ENCODE results near the gene PRDM16. TPM values are rescaled to one million over a fixed set of nuclear protein-coding genes. Genes with fewer than 3 reads are reported as not detected.

The PRDM16 gene
- total RNA-seq, 1 experiment from 2014 or later, result 6.1 TPM

DNA sequence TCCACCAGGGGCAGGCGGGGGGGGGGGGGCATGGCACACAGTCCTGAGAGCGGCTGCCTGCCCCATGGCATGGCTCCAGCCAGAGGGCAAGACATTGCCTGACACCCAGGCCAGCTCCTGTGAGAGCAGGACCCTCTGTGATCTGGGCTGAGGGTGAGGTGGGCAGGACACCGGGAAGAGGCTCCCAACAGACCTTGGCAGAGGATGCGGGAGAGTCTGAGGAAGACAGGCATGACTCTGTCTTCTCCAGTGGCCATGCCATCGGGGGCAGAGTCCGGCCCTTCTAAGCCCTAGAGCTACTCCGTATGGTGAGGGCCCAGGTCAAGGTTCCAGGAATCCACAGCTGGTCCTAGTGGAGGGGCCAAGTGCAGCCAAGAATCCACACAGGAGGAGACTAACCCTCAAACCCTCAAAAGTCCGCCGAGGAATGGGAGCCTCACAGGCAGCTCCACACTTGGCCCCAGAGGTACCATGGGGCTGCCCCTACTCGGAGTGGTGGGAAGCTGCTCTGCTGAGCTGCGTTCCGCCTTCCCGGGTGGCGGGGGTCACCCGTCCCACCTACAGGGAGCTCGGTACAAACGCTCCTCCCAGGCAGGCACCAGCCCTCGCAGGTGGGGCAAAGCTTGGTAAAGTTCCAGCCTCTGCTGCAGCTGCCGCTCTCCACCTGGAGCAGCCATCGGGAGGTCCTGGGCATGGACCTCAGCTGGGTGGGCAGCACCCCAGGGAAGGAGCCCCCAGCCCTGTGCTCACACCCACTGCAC, 41.2 kb upstream of the PRDM16 start:
- POLR2A ChIA-PET, result no interaction called here
- RAD21 ChIA-PET (ENCODE audit: low non-redundant PET in 1 of 2, low total read pairs in 2 of 2, uncharacterized antibody in 2 of 2, unreplicated experiment in 2 of 2), result no interaction called here
- Histone ChIP-seq H3K79me2 (ENCODE audit: insufficient read depth, low read length) (no peaks in the 10 kb centered on the region), H3K9me3 (ENCODE audit: control insufficient read depth in 1 of 2, insufficient read depth in 1 of 2, low read depth in 1 of 2, low read length in 2 of 2) (no peaks in the 10 kb centered on the region), H3K4me2 (ENCODE audit: low read length) (no peak overlapping the region), H2AFZ (ENCODE audit: low read depth, low read length, poor library complexity, severe bottlenecking) (no peak overlapping the region), H3K27me3 (ENCODE audit: insufficient read depth, low read length) (peaks cover 4% of the 10 kb centered on the region; the same call in 1 of the 2 replicates), H3K4me1 (ENCODE audit: control insufficient read depth in 1 of 2, insufficient read depth in 2 of 2, low read length in 2 of 2) (no peaks in the 10 kb centered on the region), H3K9me2 (ENCODE audit: insufficient read depth) (no peaks in the 10 kb centered on the region), H3K36me3 (ENCODE audit: control insufficient read depth in 1 of 2, insufficient read depth in 2 of 2, low read length in 2 of 2) (no peaks in the 10 kb centered on the region), H4K20me1 (ENCODE audit: insufficient read depth) (no peaks in the 10 kb centered on the region), H3K9ac (ENCODE audit: low read length) (no peak overlapping the region), H3K27ac (ENCODE audit: low read depth, low read length) (no peak overlapping the region), H3K4me3 (replicated peaks in 1 of 2; ENCODE audit: low read depth in 1 of 2, low read length in 2 of 2) (no peak overlapping the region)
- BruUV-seq (replicated peaks), result no TSS peak
- CTCF ChIA-PET, result no interaction called here
- no peak for ATAC-seq
- no peak for DNase-seq (ENCODE audit: low read depth, low spot score)
- intact Hi-C loops (cut with micrococcal nuclease), result no loop called here
- no peak for TF ChIP-seq EZH2 (IDR thresholded peaks at IDR 0.05)
- no peak for TF ChIP-seq SRF (IDR thresholded peaks at IDR 0.05; ENCODE audit: low read depth)
- no peak for TF ChIP-seq POLR2A (IDR thresholded peaks at IDR 0.05; ENCODE audit: borderline replicate concordance, extremely low read depth, insufficient read depth, insufficient read length)
- TF ChIP-seq POLR2AphosphoS5 (IDR thresholded peaks at IDR 0.05; ENCODE audit: low read depth, low read length), result no peak
- TF ChIP-seq EZH2phosphoT487 (IDR thresholded peaks at IDR 0.05; ENCODE audit: borderline replicate concordance), result no peak

DNA sequence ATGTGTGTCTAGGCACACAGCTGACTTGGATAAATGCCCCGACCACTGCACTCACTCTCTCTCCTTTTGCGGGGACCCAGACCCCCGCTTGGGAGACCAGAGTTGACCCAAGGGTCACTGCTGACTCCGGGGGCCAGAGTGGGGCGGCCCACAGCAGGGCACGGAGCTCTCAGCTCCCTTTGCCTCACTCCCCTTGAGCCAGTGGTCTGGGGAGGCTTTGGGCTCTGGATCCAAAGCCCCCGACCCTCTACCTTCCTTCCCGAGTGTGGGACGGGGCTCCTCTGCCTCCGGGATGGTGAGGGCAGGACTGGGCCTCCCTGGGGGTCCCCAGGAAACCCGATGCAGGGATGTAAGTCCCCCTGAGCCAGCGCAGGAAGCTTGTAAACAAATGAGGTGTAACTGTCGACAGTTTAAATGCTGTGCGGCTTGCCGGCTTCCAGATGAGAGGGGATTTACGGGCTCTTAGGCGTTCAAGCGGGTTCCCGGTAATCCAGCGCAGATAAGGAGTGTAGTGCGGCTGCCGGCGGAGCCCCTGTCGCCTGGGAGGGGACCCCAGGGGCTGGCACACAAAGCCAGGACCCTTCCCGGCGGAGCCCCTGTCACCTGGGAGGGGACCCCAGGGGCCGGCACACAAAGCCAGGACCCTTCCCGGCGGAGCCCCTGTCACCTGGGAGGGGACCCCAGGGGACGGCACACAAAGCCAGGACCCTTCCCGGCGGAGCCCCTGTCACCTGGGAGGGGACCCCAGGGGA, 40.3 kb upstream of the PRDM16 start:
- ATAC-seq (no peak), DNase-seq (ENCODE audit: low read depth, low spot score) (no peak)
- peaks cover 10% of the 10 kb centered on the region; the same call in 1 of the 2 replicates for H3K27me3 ChIP-seq (ENCODE audit: insufficient read depth, low read length)
- BruUV-seq (replicated peaks), result no TSS peak
- intact Hi-C loops (cut with micrococcal nuclease), result no loop called here
- ChIA-PET POLR2A (no interaction called here), CTCF (no interaction called here), RAD21 (ENCODE audit: low non-redundant PET in 1 of 2, low total read pairs in 2 of 2, uncharacterized antibody in 2 of 2, unreplicated experiment in 2 of 2) (no interaction called here)
- no peaks in the 10 kb centered on the region for H3K9me3 ChIP-seq (ENCODE audit: control insufficient read depth in 1 of 2, insufficient read depth in 1 of 2, low read depth in 1 of 2, low read length in 2 of 2)
- H3K36me3 ChIP-seq (ENCODE audit: control insufficient read depth in 1 of 2, insufficient read depth in 2 of 2, low read length in 2 of 2), result no peaks in the 10 kb centered on the region
- H4K20me1 ChIP-seq (ENCODE audit: insufficient read depth), result no peaks in the 10 kb centered on the region
- no peak overlapping the region for H3K4me3 ChIP-seq (replicated peaks in 1 of 2; ENCODE audit: low read depth in 1 of 2, low read length in 2 of 2)
- H2AFZ ChIP-seq (ENCODE audit: low read depth, low read length, poor library complexity, severe bottlenecking), result no peak overlapping the region
- H3K9ac ChIP-seq (ENCODE audit: low read length), result no peak overlapping the region
- no peaks in the 10 kb centered on the region for H3K9me2 ChIP-seq (ENCODE audit: insufficient read depth)
- H3K4me2 ChIP-seq (ENCODE audit: low read length), result no peak overlapping the region
- no peak overlapping the region for H3K27ac ChIP-seq (ENCODE audit: low read depth, low read length)
- no peaks in the 10 kb centered on the region for H3K4me1 ChIP-seq (ENCODE audit: control insufficient read depth in 1 of 2, insufficient read depth in 2 of 2, low read length in 2 of 2)
- no peaks in the 10 kb centered on the region for H3K79me2 ChIP-seq (ENCODE audit: insufficient read depth, low read length)
- no peak for TF ChIP-seq MAX (IDR thresholded peaks at IDR 0.05)
- TF ChIP-seq CEBPB (IDR thresholded peaks at IDR 0.05; ENCODE audit: low read depth), result no peak
- no peak for TF ChIP-seq EZH2 (IDR thresholded peaks at IDR 0.05)
- no peak for TF ChIP-seq POLR2A (IDR thresholded peaks at IDR 0.05; ENCODE audit: borderline replicate concordance, extremely low read depth, insufficient read depth, insufficient read length)
- TF ChIP-seq REST (IDR thresholded peaks at IDR 0.05; ENCODE audit: low read depth), result no peak
- no peak for TF ChIP-seq EGR1 (IDR thresholded peaks at IDR 0.05; ENCODE audit: low read depth)
- no peak for TF ChIP-seq SRF (IDR thresholded peaks at IDR 0.05; ENCODE audit: low read depth)
- no peak for TF ChIP-seq FOSL1 (IDR thresholded peaks at IDR 0.05; ENCODE audit: low read depth)
- no peak for TF ChIP-seq RAD21 (IDR thresholded peaks at IDR 0.05; ENCODE audit: low read depth)
- TF ChIP-seq, protein P1, sequence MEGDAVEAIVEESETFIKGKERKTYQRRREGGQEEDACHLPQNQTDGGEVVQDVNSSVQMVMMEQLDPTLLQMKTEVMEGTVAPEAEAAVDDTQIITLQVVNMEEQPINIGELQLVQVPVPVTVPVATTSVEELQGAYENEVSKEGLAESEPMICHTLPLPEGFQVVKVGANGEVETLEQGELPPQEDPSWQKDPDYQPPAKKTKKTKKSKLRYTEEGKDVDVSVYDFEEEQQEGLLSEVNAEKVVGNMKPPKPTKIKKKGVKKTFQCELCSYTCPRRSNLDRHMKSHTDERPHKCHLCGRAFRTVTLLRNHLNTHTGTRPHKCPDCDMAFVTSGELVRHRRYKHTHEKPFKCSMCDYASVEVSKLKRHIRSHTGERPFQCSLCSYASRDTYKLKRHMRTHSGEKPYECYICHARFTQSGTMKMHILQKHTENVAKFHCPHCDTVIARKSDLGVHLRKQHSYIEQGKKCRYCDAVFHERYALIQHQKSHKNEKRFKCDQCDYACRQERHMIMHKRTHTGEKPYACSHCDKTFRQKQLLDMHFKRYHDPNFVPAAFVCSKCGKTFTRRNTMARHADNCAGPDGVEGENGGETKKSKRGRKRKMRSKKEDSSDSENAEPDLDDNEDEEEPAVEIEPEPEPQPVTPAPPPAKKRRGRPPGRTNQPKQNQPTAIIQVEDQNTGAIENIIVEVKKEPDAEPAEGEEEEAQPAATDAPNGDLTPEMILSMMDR (IDR thresholded peaks at IDR 0.05 in 2 of 3, conservative IDR thresholded peaks at IDR 0.05 in 1 of 3; ENCODE audit: borderline replicate concordance in 1 of 3, insufficient read depth in 1 of 3, low read depth in 2 of 3, low read length in 2 of 3), result no peak
- TF ChIP-seq POLR2AphosphoS5 (IDR thresholded peaks at IDR 0.05; ENCODE audit: low read depth, low read length), result no peak
- no peak for TF ChIP-seq ZNF274 (IDR thresholded peaks at IDR 0.05; ENCODE audit: low read depth, low read length)
